ENCODE measurements around the gene ZNF554. TPM values are rescaled to one million over a fixed set of nuclear protein-coding genes. Genes with fewer than 3 reads are reported as not detected.

Gene ZNF554
- total and polyA plus RNA-seq, 2 of the 8 experiments (the other 6 are each of a cell fraction or from before 2014, with no cell fraction given): 1.8 to 5.7 TPM

GRCh38 chr19:2885736-2886135, 66.1 kb downstream of the ZNF554 start:
- no peaks in the 10 kb centered on the region for H3K27me3 ChIP-seq (replicated peaks in 1 of 4; ENCODE audit: control insufficient read depth in 3 of 4, extremely low read depth in 1 of 4, insufficient read depth in 3 of 4, low read length in 3 of 4)
- H3K14ac ChIP-seq (ENCODE audit: insufficient read length): no peak overlapping the region
- TF ChIP-seq KDM1A (IDR thresholded peaks at IDR 0.05; ENCODE audit: borderline replicate concordance, low read length): no peak
- TF ChIP-seq JUN (IDR thresholded peaks at IDR 0.05; ENCODE audit: low read depth, low read length): no peak
- no peak for TF ChIP-seq FOSL1 (IDR thresholded peaks at IDR 0.05; ENCODE audit: insufficient read depth, low read depth, low read length)
- TF ChIP-seq JUND (IDR thresholded peaks at IDR 0.05; ENCODE audit: low read length): no peak
- TF ChIP-seq, protein P1, sequence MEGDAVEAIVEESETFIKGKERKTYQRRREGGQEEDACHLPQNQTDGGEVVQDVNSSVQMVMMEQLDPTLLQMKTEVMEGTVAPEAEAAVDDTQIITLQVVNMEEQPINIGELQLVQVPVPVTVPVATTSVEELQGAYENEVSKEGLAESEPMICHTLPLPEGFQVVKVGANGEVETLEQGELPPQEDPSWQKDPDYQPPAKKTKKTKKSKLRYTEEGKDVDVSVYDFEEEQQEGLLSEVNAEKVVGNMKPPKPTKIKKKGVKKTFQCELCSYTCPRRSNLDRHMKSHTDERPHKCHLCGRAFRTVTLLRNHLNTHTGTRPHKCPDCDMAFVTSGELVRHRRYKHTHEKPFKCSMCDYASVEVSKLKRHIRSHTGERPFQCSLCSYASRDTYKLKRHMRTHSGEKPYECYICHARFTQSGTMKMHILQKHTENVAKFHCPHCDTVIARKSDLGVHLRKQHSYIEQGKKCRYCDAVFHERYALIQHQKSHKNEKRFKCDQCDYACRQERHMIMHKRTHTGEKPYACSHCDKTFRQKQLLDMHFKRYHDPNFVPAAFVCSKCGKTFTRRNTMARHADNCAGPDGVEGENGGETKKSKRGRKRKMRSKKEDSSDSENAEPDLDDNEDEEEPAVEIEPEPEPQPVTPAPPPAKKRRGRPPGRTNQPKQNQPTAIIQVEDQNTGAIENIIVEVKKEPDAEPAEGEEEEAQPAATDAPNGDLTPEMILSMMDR (IDR thresholded peaks at IDR 0.05; ENCODE audit: control extremely low read depth in 1 of 3, insufficient read depth in 1 of 3, low read depth in 1 of 3, low read length in 3 of 3): no peak
- no peak for TF ChIP-seq TEAD4 (IDR thresholded peaks at IDR 0.05; ENCODE audit: low read depth, low read length)
- TF ChIP-seq TCF12 (IDR thresholded peaks at IDR 0.05; ENCODE audit: low read depth, low read length): no peak
- TF ChIP-seq PHF8 (conservative IDR thresholded peaks at IDR 0.05; ENCODE audit: low read depth, low read length): no peak
- no peak overlapping the region for H3K27ac ChIP-seq (ENCODE audit: low read depth, low read length)
- H4K8ac ChIP-seq (ENCODE audit: extremely low read depth, insufficient read depth, low read length): no peak overlapping the region
- POLR2A ChIA-PET (ENCODE audit: partially characterized antibody): no interaction called here
- no peak overlapping the region for H2AFZ ChIP-seq (ENCODE audit: low read length)
- no peak overlapping the region for H2AK5ac ChIP-seq (ENCODE audit: low read depth, low read length)
- no peak overlapping the region for H2BK5ac ChIP-seq (ENCODE audit: low read depth, low read length)
- no peak overlapping the region for H4K91ac ChIP-seq (replicated peaks; ENCODE audit: insufficient read length, low read length)
- H3K18ac ChIP-seq (ENCODE audit: extremely low read depth, low read length): no peak overlapping the region
- H4K5ac ChIP-seq (ENCODE audit: insufficient read length, low read depth, low read length): no peak overlapping the region
- FAIRE-seq (no peak), DNase-seq (ENCODE audit: low read depth in 1 of 2, low spot score in 2 of 2) (no peak)
- WGBS, 2 experiments (ENCODE audit: extremely low coverage in 1 of 2, insufficient coverage in 1 of 2, insufficient read length in 1 of 2, insufficient replicate concordance in 2 of 2, low coverage in 1 of 2, low lambda C conversion rate in 2 of 2, missing lambda C conversion rate in 1 of 2): 84% methylated on average over 17 of the region's 17 CpGs; no CpG with 5 or more reads in 1 of the 2 experiments
- H3K79me1 ChIP-seq (ENCODE audit: low read depth, low read length): no peaks in the 10 kb centered on the region
- no peak overlapping the region for H3K23ac ChIP-seq (ENCODE audit: insufficient read length)
- H2BK120ac ChIP-seq (replicated peaks; ENCODE audit: low read depth, low read length): no peak overlapping the region
- no peaks in the 10 kb centered on the region for H3K79me2 ChIP-seq (ENCODE audit: control insufficient read depth in 1 of 2, insufficient read depth in 2 of 2, low read length in 2 of 2)
- no peak overlapping the region for H3K4me2 ChIP-seq (ENCODE audit: insufficient read depth in 1 of 2, low read depth in 2 of 2, low read length in 2 of 2)
- H2BK12ac ChIP-seq (ENCODE audit: low read depth, low read length): no peak overlapping the region
- no peaks in the 10 kb centered on the region for H3K23me2 ChIP-seq (ENCODE audit: low read depth, low read length)
- H3K36me3 ChIP-seq (ENCODE audit: control insufficient read depth in 2 of 4, insufficient read depth in 4 of 4, low read length in 3 of 4): no peaks in the 10 kb centered on the region
- H4K20me1 ChIP-seq (replicated peaks in 1 of 2; ENCODE audit: control insufficient read depth in 1 of 2, insufficient read depth in 2 of 2, low read length in 2 of 2): no peaks in the 10 kb centered on the region
- CTCF ChIA-PET (ENCODE audit: partially characterized antibody): interaction anchor here (0.6 to 2.8 kb wide), 2 partner anchors 236 to 754 kb away, joined by 4 to 12 read pairs; no protein-coding TSS in a partner anchor
- no peak overlapping the region for H3K9ac ChIP-seq (replicated peaks in 1 of 4; ENCODE audit: extremely low read depth in 1 of 4, low read depth in 3 of 4, low read length in 3 of 4)
- no peak overlapping the region for H2BK20ac ChIP-seq (ENCODE audit: low read length)
- no peaks in the 10 kb centered on the region for H3K4me1 ChIP-seq (replicated peaks in 1 of 4; ENCODE audit: control insufficient read depth in 3 of 4, insufficient read depth in 4 of 4, low read length in 3 of 4)
- no peak overlapping the region for H3K4me3 ChIP-seq (ENCODE audit: extremely low read depth in 1 of 4, insufficient read depth in 2 of 4, low read depth in 3 of 4, low read length in 4 of 4)
- H3K4ac ChIP-seq (replicated peaks; ENCODE audit: insufficient read length, low read depth, low read length): no peak overlapping the region
- no peak overlapping the region for H2BK15ac ChIP-seq (ENCODE audit: low read length)
- H3K56ac ChIP-seq (replicated peaks; ENCODE audit: insufficient read length, low read depth, low read length): no peak overlapping the region
- peaks cover 11 to 37% of the 10 kb centered on the region in 2 experiments; a peak in 3 of 4 replicates for H3K9me3 ChIP-seq (ENCODE audit: insufficient read depth in 2 of 2, low read depth in 1 of 2, low read length in 1 of 2)
